GM21528 (cell line): ENCODE measurements around the gene DNMT3B.

Experiments
- ATAC-seq: cut with Tn5 transposase; IDR thresholded peaks from one replicate; pipeline ENCODE4 v1.9.1; 2021; ENCODE audit warnings: mild to moderate bottlenecking, moderate library complexity; ENCODE audit not compliant: unreplicated experiment, low FRiP score

Gene DNMT3B

GRCh38 chr20:32820698-32821377, 58.7 kb downstream of the DNMT3B start:
- ATAC-seq: no peak

GRCh38 chr20:32822225-32822624, 60.0 kb downstream of the DNMT3B start:
- no peak for ATAC-seq

GRCh38 chr20:32823078-32823477, 60.9 kb downstream of the DNMT3B start:
- no peak for ATAC-seq

- ATAC-seq: no peak
These were observed 61.8 kb downstream of the DNMT3B start for GRCh38 chr20:32823737-32824588.

- ATAC-seq: no peak
These were observed 66.0 kb downstream of the DNMT3B start for GRCh38 chr20:32828029-32828680.

GRCh38 chr20:32829311-32830005, 67.3 kb downstream of the DNMT3B start:
- ATAC-seq: no peak

- ATAC-seq: no peak
These were observed 68.3 kb downstream of the DNMT3B start for GRCh38 chr20:32830437-32830836.

GRCh38 chr20:32831982-32832381, 69.8 kb downstream of the DNMT3B start:
- ATAC-seq: no peak

GRCh38 chr20:32832664-32833063, 70.5 kb downstream of the DNMT3B start:
- ATAC-seq: no peak

- no peak for ATAC-seq
These were observed 72.8 kb downstream of the DNMT3B start for GRCh38 chr20:32834972-32835371.

GRCh38 chr20:32837157-32837556, 75.0 kb downstream of the DNMT3B start:
- no peak for ATAC-seq

GRCh38 chr20:32839227-32839981, 77.2 kb downstream of the DNMT3B start:
- no peak for ATAC-seq

- no peak for ATAC-seq
These were observed 77.7 kb downstream of the DNMT3B start for GRCh38 chr20:32839982-32840285.

- no peak for ATAC-seq
These were observed 79.0 kb downstream of the DNMT3B start for GRCh38 chr20:32841174-32841573.

- no peak for ATAC-seq
These were observed 79.4 kb downstream of the DNMT3B start for GRCh38 chr20:32841632-32842031.

- ATAC-seq: no peak
These were observed 80.7 kb downstream of the DNMT3B start for GRCh38 chr20:32842688-32843524.

- no peak for ATAC-seq
These were observed 83.6 kb downstream of the DNMT3B start for GRCh38 chr20:32845786-32846185.

GRCh38 chr20:32846852-32847251, 84.7 kb downstream of the DNMT3B start:
- no peak for ATAC-seq

- ATAC-seq: no peak
These were observed 85.8 kb downstream of the DNMT3B start for GRCh38 chr20:32847964-32848363.
